Measurements from ENCODE around the gene MBD4. TPM values are rescaled to one million over a fixed set of nuclear protein-coding genes. Genes with fewer than 3 reads are reported as not detected.

The MBD4 gene
- total and polyA plus RNA-seq, 11 donors, result 10.8 to 42.3 (median 20.6) TPM

DNA sequence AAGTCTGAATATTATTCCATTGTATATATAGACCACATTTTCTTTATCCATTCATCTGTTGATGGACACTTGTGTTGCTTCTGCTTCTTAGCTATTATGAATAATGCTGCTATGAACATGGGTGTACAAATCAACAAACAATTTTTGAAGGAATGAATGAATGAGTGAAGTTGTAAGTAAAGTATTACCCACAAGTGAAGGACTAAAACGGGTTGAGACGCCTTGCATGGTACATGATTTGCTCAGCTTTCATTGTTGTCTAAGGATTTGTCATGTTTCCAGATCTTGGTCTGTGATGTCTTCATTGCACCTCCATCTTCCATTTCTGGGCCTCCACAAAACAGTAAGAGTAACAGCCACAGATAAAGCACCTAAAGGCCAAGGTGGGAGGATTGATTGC lies 20.8 kb upstream of the MBD4 start:
- H3K4me3 ChIP-seq, result no peak overlapping the region
- DNase-seq (no peak), ATAC-seq (no peak)
- no peaks in the 10 kb centered on the region for H3K9me3 ChIP-seq
- no peaks in the 10 kb centered on the region for H3K27me3 ChIP-seq
- intact Hi-C loops (cut with DNase I), result no loop called here
- TF ChIP-seq POLR2A (IDR thresholded peaks at IDR 0.05), result no peak
- WGBS, 4 donors, result 93 to 100% (median 95%) methylated on average over 2 of the region's 2 CpGs
- H3K4me1 ChIP-seq, result peaks cover 0 to 18% (median 5%) of the 10 kb centered on the region in 12 donors
- peaks cover 0 to 74% (median 33%) of the 10 kb centered on the region in 9 donors for H3K36me3 ChIP-seq
- H3K27ac ChIP-seq, result peak overlapping the region in 4 of 12 donors; percentile 74 to 94 (median 82)

DNA sequence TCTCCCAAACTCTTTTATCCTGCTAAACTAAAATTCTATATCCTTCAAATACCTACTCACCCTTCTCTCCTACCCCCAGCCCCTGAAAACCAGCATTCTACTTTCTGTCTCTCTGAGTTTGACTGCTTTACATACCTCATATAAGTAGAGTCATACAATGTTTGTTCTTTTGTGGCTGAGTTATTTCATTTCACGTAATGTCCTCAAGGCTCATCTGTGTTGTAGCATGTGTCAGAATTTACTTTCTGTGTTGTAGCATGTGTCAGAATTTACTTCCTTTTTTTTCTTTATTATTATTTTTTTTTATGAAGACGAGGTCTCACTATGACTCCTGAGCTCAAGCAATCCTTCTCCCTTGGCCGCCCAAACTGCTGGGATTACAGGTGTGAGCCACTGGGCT lies 20.4 kb upstream of the MBD4 start:
- H3K9me3 ChIP-seq, result no peaks in the 10 kb centered on the region
- H3K4me3 ChIP-seq, result no peak overlapping the region
- H3K36me3 ChIP-seq, result peaks cover 0 to 78% (median 37%) of the 10 kb centered on the region in 9 donors
- peak overlapping the region in 2 of 12 donors; percentile 80 to 83 for H3K27ac ChIP-seq
- peaks cover 0 to 18% (median 5%) of the 10 kb centered on the region in 12 donors for H3K4me1 ChIP-seq
- no peaks in the 10 kb centered on the region for H3K27me3 ChIP-seq
- no peak for ATAC-seq
- TF ChIP-seq POLR2A (IDR thresholded peaks at IDR 0.05), result no peak
- TF ChIP-seq, protein P1, sequence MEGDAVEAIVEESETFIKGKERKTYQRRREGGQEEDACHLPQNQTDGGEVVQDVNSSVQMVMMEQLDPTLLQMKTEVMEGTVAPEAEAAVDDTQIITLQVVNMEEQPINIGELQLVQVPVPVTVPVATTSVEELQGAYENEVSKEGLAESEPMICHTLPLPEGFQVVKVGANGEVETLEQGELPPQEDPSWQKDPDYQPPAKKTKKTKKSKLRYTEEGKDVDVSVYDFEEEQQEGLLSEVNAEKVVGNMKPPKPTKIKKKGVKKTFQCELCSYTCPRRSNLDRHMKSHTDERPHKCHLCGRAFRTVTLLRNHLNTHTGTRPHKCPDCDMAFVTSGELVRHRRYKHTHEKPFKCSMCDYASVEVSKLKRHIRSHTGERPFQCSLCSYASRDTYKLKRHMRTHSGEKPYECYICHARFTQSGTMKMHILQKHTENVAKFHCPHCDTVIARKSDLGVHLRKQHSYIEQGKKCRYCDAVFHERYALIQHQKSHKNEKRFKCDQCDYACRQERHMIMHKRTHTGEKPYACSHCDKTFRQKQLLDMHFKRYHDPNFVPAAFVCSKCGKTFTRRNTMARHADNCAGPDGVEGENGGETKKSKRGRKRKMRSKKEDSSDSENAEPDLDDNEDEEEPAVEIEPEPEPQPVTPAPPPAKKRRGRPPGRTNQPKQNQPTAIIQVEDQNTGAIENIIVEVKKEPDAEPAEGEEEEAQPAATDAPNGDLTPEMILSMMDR (IDR thresholded peaks at IDR 0.05), result no peak
- WGBS, 4 donors, result 96 to 98% (median 97%) methylated on average over 3 of the region's 3 CpGs
- intact Hi-C loops (cut with DNase I), result no loop called here
- DNase-seq, result no peak

DNA sequence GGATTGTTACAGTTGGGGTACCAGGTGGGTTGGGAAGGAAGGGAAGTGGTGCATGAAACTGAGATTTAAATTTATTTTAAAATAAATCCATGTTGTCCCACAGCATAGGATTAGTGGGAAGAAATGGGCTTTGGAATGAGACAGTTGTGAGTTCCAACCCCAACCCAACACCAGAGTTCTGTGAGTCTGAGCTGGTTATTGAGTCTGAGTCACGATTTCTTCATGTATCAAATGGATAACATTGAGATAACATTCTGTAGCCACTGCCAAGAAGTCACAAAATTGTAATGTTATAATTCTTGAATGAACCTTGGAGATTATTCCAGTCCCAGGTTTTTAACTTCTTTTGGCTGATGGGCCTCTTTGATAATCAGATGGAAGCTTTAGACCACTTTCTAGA lies 14.0 kb upstream of the MBD4 start:
- H3K9me3 ChIP-seq, result no peaks in the 10 kb centered on the region
- H3K27ac ChIP-seq, result no peak overlapping the region
- no peak for ATAC-seq
- DNase-seq, result no peak
- H3K4me1 ChIP-seq, result peaks cover 0 to 17% (median 3%) of the 10 kb centered on the region in 12 donors
- H3K4me3 ChIP-seq, result no peak overlapping the region
- 44 to 78% (median 69%) methylated on average over 1 of the region's 1 CpG for WGBS, 4 donors
- peaks cover 0 to 69% (median 23%) of the 10 kb centered on the region in 9 donors for H3K36me3 ChIP-seq
- TF ChIP-seq POLR2A (IDR thresholded peaks at IDR 0.05), result no peak
- TF ChIP-seq, protein P1 (IDR thresholded peaks at IDR 0.05), result no peak
- intact Hi-C loops (cut with DNase I), result no loop called here
- H3K27me3 ChIP-seq, result no peaks in the 10 kb centered on the region

DNA sequence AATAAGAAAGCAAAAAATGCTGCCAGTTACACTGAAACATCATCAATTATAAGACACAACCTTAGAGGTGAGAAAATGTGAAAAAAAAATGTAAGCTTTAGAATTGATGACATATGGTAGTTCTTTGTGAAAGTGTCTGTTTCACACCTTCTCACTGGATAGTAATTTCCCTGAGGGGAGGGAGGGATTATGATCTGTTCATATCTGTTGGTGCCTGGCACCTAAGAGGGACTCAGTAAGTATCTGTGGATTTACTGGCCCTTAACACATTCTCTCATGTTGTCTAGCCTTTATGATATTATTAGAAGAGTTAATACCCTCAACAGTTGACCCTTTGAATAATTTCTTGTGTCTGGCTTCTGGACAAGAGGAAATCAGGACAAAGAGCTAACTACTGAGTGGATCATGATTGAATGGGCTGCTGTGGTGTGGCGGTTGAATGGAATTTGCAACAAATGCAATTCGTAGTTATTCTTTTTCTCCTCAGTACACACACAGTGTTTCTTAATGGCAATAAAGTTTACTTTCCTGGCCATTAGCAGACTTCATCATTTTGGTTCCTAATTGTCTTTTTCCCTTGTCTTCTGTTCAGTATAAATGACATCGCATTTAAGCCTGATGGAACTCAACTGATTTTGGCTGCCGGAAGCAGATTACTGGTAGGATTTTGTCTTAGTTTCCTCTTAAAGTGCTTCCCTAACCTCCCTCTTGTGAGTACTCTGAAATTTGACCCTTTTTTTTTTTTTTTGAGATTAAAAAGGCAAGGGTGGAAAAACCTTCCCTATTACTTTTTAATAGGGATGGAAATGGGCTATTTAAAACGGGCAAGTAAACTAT lies 9.7 kb upstream of the MBD4 start:
- H3K4me3 ChIP-seq, result no peak overlapping the region
- no peaks in the 10 kb centered on the region for H3K9me3 ChIP-seq
- H3K36me3 ChIP-seq, result peaks cover 0 to 32% (median 15%) of the 10 kb centered on the region in 9 donors
- TF ChIP-seq POLR2A (IDR thresholded peaks at IDR 0.05), result no peak
- TF ChIP-seq, protein P1 (IDR thresholded peaks at IDR 0.05), result no peak
- H3K27me3 ChIP-seq, result no peaks in the 10 kb centered on the region
- peak overlapping the region in 1 of 12 donors; percentile 30 for H3K27ac ChIP-seq
- peaks cover 0 to 25% (median 7%) of the 10 kb centered on the region in 12 donors for H3K4me1 ChIP-seq
- intact Hi-C loops (cut with DNase I), result no loop called here
- WGBS, 4 donors, result 55 to 63% (median 58%) methylated on average over 5 of the region's 5 CpGs
- DNase-seq (no peak), ATAC-seq (no peak)
